Measurements from ENCODE around the gene TCP11L2.

The TCP11L2 gene
- 1.9 to 17.1 (median 10.9) reads per million in 18 experiments for total RNA-seq

- DNase-seq = peak; percentile 77 to 84
Observed at GRCh38 chr12:106302401-106303201, at the start of gene TCP11L2. Gene TCP11L2 (plus strand): TSS chr12:106302733. CDS start chr12:106311076, 8,343 bp downstream.

GRCh38 chr12:106254724-106255123 lies 47.8 kb upstream of the TCP11L2 start:
- DNase-seq = no peak

GRCh38 chr12:106255493-106255892 lies 47.0 kb upstream of the TCP11L2 start:
- no peak for DNase-seq

DNA sequence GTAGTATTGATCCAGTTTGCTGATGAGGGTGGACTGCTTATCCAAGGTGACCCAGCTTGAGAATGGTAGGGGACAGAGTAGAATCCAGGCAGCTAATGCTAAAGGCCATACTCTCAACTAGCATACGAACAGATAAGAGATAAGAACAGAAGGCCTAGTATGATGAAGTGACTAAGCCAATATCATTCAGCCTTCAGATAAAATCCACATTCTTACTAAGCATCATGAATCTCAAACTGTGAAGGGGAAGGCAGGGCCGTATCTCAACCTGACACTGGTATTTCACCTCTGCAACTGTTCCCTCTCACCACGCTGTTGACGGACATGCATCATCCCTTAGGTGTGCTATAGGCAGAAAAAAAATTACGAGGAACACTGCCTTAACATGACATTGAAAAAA lies 46.6 kb upstream of the TCP11L2 start:
- DNase-seq = no peak

DNA sequence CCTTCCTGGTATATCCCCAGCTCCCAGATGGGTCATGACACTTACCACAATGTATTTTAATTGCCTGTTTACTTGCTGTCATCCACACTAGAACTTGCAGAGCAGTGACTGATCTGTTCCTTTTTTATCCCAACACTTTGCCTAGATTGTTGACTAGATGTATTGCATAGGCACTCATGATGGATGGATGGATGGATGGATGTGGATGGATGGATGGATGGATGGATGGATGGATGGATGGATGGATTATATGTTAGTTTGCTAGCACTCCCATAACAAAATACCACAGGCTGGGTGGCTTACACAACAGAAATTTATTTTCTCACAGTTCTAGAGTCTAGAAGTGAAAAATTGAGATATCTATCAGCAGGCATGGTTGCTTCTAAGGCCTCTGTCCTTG lies 46.0 kb upstream of the TCP11L2 start:
- DNase-seq = no peak

DNA sequence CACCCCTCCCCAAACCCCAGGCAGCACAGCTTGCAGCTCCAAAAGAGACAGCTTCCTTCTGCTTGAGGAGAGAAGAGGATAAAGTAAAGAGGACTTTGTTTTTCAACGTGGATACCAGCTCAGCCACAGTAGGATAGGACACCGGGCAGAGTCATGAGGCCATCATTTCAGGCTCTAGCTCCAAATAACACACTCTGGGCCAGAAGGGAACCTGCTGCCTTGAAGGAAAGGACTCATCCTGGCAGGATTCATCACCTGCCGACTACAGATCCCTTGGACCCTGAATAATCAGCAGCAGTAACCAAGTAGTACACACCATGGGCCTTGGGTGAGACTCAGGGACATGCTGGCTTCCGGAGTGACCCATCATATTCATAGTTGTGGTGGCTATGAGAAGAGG lies 44.3 kb upstream of the TCP11L2 start:
- no peak for DNase-seq

- DNase-seq = no peak
Observed at GRCh38 chr12:106258935-106259334, 43.6 kb upstream of the TCP11L2 start.

DNA sequence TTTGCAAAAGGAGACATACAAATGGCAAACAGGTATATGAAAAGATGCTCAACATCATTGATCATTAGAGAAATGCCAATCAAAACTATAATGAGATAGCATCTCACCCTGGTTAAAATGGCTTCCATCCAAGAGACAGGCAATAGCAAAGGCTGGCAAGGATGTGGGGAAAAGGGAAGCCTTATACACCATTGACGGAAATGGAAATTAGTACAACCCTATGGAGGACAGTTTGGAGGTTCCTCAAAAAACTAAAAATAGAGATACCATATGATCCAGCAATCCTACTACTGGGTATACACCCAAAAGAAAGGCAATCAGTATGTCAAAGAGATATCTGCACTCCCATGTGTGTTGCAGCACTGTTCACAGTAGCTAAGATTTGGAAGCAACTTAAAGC lies 37.4 kb upstream of the TCP11L2 start:
- DNase-seq = peak; percentile 66 to 82

GRCh38 chr12:106267535-106267934 lies 35.0 kb upstream of the TCP11L2 start:
- no peak for DNase-seq

DNA sequence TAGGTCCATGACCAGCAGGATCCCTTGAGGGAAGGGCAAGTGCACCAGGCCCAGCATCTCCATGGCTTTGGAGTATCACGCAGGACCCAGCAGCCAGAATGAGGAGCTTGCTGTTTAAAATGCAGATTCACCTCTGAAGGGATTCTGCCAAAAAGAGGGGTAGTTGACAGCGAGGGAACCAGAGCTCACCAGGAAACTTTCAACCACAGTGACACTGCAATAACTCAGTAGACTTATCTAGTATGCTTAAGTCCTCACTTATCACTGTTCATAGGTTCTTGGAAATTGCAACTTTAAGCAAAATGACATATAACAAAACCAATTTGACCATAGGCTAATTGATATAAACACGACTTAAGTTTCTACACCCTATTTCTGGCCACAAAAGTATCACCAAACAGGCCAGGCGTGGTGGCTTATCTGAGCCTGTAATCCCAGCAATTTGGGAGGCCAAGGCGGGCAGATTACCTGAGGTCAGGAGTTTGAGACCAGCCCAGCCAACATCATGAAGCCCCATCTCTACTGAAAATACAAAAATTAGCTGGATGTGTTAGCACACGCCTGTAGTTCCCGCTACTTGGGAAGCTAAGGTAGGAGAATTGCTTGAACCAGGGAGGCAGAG lies 33.3 kb upstream of the TCP11L2 start:
- DNase-seq = peak in 1 of 2 donors; percentile 10

- no peak for DNase-seq
Observed at GRCh38 chr12:106271575-106272505, 30.7 kb upstream of the TCP11L2 start.

GRCh38 chr12:106273491-106273890 lies 29.0 kb upstream of the TCP11L2 start:
- peak; percentile 37 to 55 for DNase-seq

GRCh38 chr12:106274012-106274411 lies 28.5 kb upstream of the TCP11L2 start:
- no peak for DNase-seq

- DNase-seq = no peak
Observed at GRCh38 chr12:106274575-106275121, 27.9 kb upstream of the TCP11L2 start.

DNA sequence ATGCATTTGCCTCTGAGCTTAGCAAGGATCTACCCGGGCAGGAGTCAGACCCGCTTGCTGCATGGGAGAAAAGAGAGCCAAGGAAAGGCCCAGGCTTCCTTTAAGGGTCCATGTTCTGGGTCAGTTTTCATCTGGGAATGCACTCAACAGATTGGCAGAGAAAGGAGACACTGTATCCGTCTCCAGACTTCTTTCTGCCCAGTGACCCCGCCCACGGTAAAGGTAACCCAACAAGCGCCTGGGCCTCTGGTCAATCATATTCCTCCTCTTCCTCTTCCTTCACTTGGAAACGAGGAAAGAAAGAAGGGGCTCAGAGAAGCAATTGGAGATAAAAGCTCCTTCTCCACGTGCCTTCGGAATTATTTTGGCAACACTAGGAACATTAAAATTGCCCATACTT lies 27.1 kb upstream of the TCP11L2 start:
- DNase-seq = no peak

- DNase-seq = no peak
Observed at GRCh38 chr12:106276032-106276740, 26.3 kb upstream of the TCP11L2 start.

DNA sequence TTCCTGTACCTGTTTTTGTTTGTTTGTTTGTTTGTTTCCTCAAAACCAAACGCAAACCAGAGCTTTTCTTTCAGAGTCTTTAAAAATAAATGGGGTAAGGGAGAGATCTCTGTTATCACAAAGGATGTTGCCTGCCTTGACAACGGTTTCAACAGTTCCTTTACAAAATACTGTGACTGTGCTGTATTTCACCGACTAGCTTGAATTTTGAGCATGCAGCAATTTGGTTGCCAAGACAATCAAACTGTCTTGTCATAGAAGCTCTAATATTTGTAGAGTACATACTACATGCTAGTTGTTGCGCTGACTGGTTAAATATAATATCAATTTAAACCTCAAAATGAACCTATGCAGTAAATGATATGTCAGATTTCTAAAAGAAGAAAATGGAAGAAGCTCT lies 22.4 kb upstream of the TCP11L2 start:
- DNase-seq = peak; percentile 14 to 38

GRCh38 chr12:106281056-106281782 lies 21.3 kb upstream of the TCP11L2 start:
- DNase-seq = no peak

DNA sequence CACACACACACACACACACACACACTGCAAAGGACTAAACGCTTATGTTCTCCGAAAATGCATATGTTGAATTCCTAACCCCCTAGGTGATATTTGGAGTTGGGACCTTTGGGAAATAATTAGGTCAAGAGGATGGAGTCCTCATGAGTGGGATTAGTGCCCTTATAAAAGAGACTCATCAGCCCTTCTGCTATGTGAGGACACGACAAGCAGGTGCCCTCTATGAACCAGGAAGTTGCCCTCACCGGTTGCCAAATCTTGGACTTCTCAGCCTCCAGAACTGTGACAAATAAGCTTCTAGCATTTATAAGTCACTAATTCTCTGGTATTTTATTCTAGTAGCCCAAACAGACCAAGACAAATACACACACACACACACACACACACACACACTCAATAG lies 20.7 kb upstream of the TCP11L2 start:
- peak; percentile 28 to 31 for DNase-seq

DNA sequence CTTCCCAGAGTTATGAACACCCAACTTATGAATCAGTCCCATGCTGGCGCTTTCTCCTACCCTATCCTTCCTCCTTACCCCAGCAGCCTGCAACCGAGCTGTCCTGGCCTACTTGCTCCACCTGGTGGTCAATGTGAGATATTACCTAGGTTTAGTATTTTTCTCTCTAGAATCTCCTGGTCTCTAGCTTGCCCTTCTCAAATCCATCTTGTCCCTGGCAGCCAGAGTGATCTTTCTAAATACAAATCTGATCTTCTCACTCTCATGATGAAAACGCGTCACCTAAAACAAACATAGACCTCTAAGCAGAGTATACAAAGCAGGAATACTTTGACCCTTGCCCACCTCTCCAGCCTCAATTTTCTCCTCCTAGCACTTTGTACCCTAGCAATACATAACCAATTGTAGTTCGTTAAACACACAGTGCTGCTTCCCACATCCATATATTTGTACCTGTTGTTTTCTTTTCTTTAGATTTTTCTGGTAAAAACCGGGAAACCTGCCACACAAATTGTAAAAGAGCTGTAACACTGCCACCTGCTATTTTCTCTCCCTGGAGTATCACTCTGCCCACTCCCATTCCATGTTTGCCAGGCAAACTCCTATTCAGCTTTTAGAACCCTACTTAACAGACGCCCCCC lies 20.0 kb upstream of the TCP11L2 start:
- DNase-seq = peak; percentile 76 to 81
